HepG2 (cell line): ENCODE results near the gene THADA. TPM values are rescaled to one million over a fixed set of nuclear protein-coding genes. Genes with fewer than 3 reads are reported as not detected.

Source experiments
- ATF6 ChIP-seq: sonication (generic); formaldehyde crosslinking; conservative IDR thresholded peaks from 2 replicates; pipeline ENCODE4 v1.4.0; 2020; ENCODE audit warnings: missing genetic modification reagents
- CENPBD1 ChIP-seq: sonication (generic); formaldehyde crosslinking; IDR thresholded peaks from 2 replicates; pipeline ENCODE4 v1.8.0; 2022; ENCODE audit warnings: missing genetic modification reagents, low read depth, mild to moderate bottlenecking, borderline replicate concordance
- GFI1 ChIP-seq: sonication (generic); formaldehyde crosslinking; IDR thresholded peaks from 2 replicates; pipeline ENCODE4 v1.5.0; 2020; ENCODE audit warnings: missing genetic modification reagents, mild to moderate bottlenecking, borderline replicate concordance
- HOMEZ ChIP-seq: IDR thresholded peaks from 2 replicates; pipeline ENCODE4 v1.6.1; 2016; ENCODE audit warnings: low read depth
- MYPOP ChIP-seq: sonication (generic); formaldehyde crosslinking; IDR thresholded peaks from 2 replicates; pipeline ENCODE4 v1.8.1; 2023; ENCODE audit warnings: mild to moderate bottlenecking, moderate library complexity, missing genetic modification reagents
- PHF21A ChIP-seq: sonication (generic); formaldehyde crosslinking; IDR thresholded peaks from 2 replicates; pipeline ENCODE4 v1.5.0; 2020; ENCODE audit warnings: mild to moderate bottlenecking, missing genetic modification reagents
- PHF5A ChIP-seq: IDR thresholded peaks from one replicate; pipeline ENCODE4 v1.6.1; 2018; ENCODE audit warnings: low read depth, missing genetic modification reagents; ENCODE audit not compliant: unreplicated experiment
- RXRA ChIP-seq: sonication (generic); formaldehyde crosslinking; IDR thresholded peaks from 2 replicates; pipeline ENCODE4 v1.5.1; 2020; ENCODE audit warnings: missing genetic modification reagents
- SSRP1 ChIP-seq: IDR thresholded peaks from 2 replicates; pipeline ENCODE4 v1.6.1; 2016; ENCODE audit warnings: control low read depth
- TRIM24 ChIP-seq: sonication (generic); formaldehyde crosslinking; IDR thresholded peaks from 2 replicates; pipeline ENCODE4 v1.8.0; 2022; ENCODE audit warnings: mild to moderate bottlenecking, missing genetic modification reagents
- ZBTB26 ChIP-seq: IDR thresholded peaks from 2 replicates; pipeline ENCODE4 v1.6.1; 2016; ENCODE audit warnings: missing compliant biosample characterization, missing genetic modification reagents, borderline replicate concordance
- ZKSCAN8 ChIP-seq: IDR thresholded peaks from 2 replicates; pipeline ENCODE4 v1.6.1; 2016; ENCODE audit warnings: borderline replicate concordance, missing genetic modification reagents, missing compliant biosample characterization
- ZNF18 ChIP-seq: sonication (generic); formaldehyde crosslinking; IDR thresholded peaks from 2 replicates; pipeline ENCODE4 v1.8.0; 2022; ENCODE audit warnings: mild to moderate bottlenecking, missing genetic modification reagents; ENCODE audit not compliant: insufficient replicate concordance
- ZNF256 ChIP-seq: sonication (generic); formaldehyde crosslinking; conservative IDR thresholded peaks from 2 replicates; pipeline ENCODE4 v1.4.0; 2020; ENCODE audit warnings: missing genetic modification reagents
- ZNF30 ChIP-seq: sonication (generic); formaldehyde crosslinking; IDR thresholded peaks from 2 replicates; pipeline ENCODE4 v1.5.0; 2020; ENCODE audit warnings: mild to moderate bottlenecking, missing genetic modification reagents
- ZNF484 ChIP-seq: sonication (generic); formaldehyde crosslinking; IDR thresholded peaks from 2 replicates; pipeline ENCODE4 v1.5.1; 2020; ENCODE audit warnings: mild to moderate bottlenecking, low read depth, missing genetic modification reagents, borderline replicate concordance
- ZNF703 ChIP-seq: sonication (generic); formaldehyde crosslinking; IDR thresholded peaks from 2 replicates; pipeline ENCODE4 v1.5.1; 2020; ENCODE audit warnings: missing genetic modification reagents, mild to moderate bottlenecking, moderate library complexity, borderline replicate concordance
- ZNF740 ChIP-seq: sonication (generic); formaldehyde crosslinking; IDR thresholded peaks from 2 replicates; pipeline ENCODE4 v1.4.0; 2020; ENCODE audit warnings: missing genetic modification reagents
- ZNF761 ChIP-seq: sonication (generic); formaldehyde crosslinking; conservative IDR thresholded peaks from 2 replicates; pipeline ENCODE4 v1.4.0; 2020; ENCODE audit warnings: mild to moderate bottlenecking, missing genetic modification reagents
- ZNF768 ChIP-seq: sonication (generic); formaldehyde crosslinking; IDR thresholded peaks from 2 replicates; pipeline ENCODE4 v1.4.0; 2020; ENCODE audit warnings: missing genetic modification reagents
- ZNF772 ChIP-seq: sonication (generic); formaldehyde crosslinking; IDR thresholded peaks from 2 replicates; pipeline ENCODE4 v1.5.0; 2020; ENCODE audit warnings: mild to moderate bottlenecking, missing genetic modification reagents
- polyA plus RNA-seq, 8 experiments: library from polyadenylated mRNA; depleted of rRNA in 3 of 8; stranded (reverse) in 7 of 8; unstranded in 1 of 8; fragments of >200 nt; fragmentation: Illumina TruSeq in 4 of 8; extraction: Trizol in 4 of 8; gene quantifications; 2 replicates each; pipeline versions ENCODE4 v1.2.1 to v1.2.3, GENCODE V29; 2011 to 2016; ENCODE audit warnings: low read depth in 4 of 8, missing spikeins in 1 of 8, mixed read lengths in 1 of 8; ENCODE audit not compliant: insufficient read depth in 1 of 8
- total RNA-seq, 5 experiments: library from RNA; depleted of rRNA; stranded (reverse); fragments of >200 nt; fragmentation: Illumina TruSeq; extraction: Trizol; gene quantifications; 2 replicates each; pipeline ENCODE4 v1.2.3, GENCODE V29; 2016; ENCODE audit warnings: low read depth in 1 of 5

THADA gene
- total and polyA plus RNA-seq, 2 of the 13 experiments (the other 11 are each of a cell fraction or from before 2014, with no cell fraction given) = 12.7 to 21.7 TPM

- TF ChIP-seq ZNF30 (CRISPR knock-in tag) (no peak), ATF6 (CRISPR knock-in tag) (no peak), ZNF768 (peak; percentile 69; the same call in 1 of the 2 replicates), HOMEZ (CRISPR knock-in tag) (peak; percentile 93; the same call in 1 of the 2 replicates), ZNF484 (CRISPR knock-in tag) (no peak), ZNF761 (CRISPR knock-in tag) (peak; percentile 84; the same call in 1 of the 2 replicates), ZNF740 (peak; percentile 59; the same call in 1 of the 2 replicates), SSRP1 (peak; percentile 77), PHF21A (CRISPR knock-in tag) (peak; percentile 49), ZBTB26 (CRISPR knock-in tag) (peak; percentile 88), MYPOP (CRISPR knock-in tag) (no peak), ZNF256 (no peak), CENPBD1 (0 out of 2 replicates have a peak, but pooled peaks have one; percentile 75), RXRA (CRISPR knock-in tag) (peak; percentile 78; the same call in 1 of the 2 replicates), GFI1 (peak; percentile 72), ZNF772 (CRISPR knock-in tag) (no peak), TRIM24 (CRISPR knock-in tag) (no peak), ZNF703 (CRISPR knock-in tag) (no peak), PHF5A (CRISPR knock-in tag) (no peak), ZNF18 (CRISPR knock-in tag) (peak; percentile 59), ZKSCAN8 (CRISPR knock-in tag) (no peak)
Observed at GRCh38 chr2:43221763-43222474, 373.9 kb downstream of the THADA start (continued).
